ENCODE measurements around the gene BRMS1L.
A peak's percentile ranks its signal among the peaks of the same experiment; 100 is the strongest.

BRMS1L gene

GRCh38 chr14:35865611-35866324, 39.6 kb downstream of the BRMS1L start:
- no peak for DNase-seq (ENCODE audit: low read depth, low spot score)

- no peak for DNase-seq (ENCODE audit: low read depth, low spot score)
Observed at GRCh38 chr14:35866595-35867279, 40.6 kb downstream of the BRMS1L start.

- no peak for DNase-seq (ENCODE audit: low read depth, low spot score)
Observed at GRCh38 chr14:35867280-35867629, 41.1 kb downstream of the BRMS1L start.

GRCh38 chr14:35875296-35875695, 49.2 kb downstream of the BRMS1L start:
- DNase-seq (ENCODE audit: low read depth, low spot score): no peak

- DNase-seq (ENCODE audit: low read depth, low spot score): no peak
Observed at GRCh38 chr14:35877276-35877675, 51.1 kb downstream of the BRMS1L start.

- no peak for DNase-seq (ENCODE audit: low read depth, low spot score)
Observed at GRCh38 chr14:35878272-35879150, 52.4 kb downstream of the BRMS1L start.

- no peak for DNase-seq (ENCODE audit: low read depth, low spot score)
Observed at GRCh38 chr14:35879151-35879648, 53.1 kb downstream of the BRMS1L start.

GRCh38 chr14:35879654-35880249, 53.6 kb downstream of the BRMS1L start:
- DNase-seq (ENCODE audit: low read depth, low spot score): no peak

GRCh38 chr14:35881280-35881679, 55.1 kb downstream of the BRMS1L start:
- DNase-seq (ENCODE audit: low read depth, low spot score): no peak

- peak; percentile 7 for DNase-seq (ENCODE audit: low read depth, low spot score)
Observed at GRCh38 chr14:35883677-35884293, 57.6 kb downstream of the BRMS1L start.

- DNase-seq (ENCODE audit: low read depth, low spot score): no peak
Observed at GRCh38 chr14:35890308-35890707, 64.2 kb downstream of the BRMS1L start.

- no peak for DNase-seq (ENCODE audit: low read depth, low spot score)
Observed at GRCh38 chr14:35895256-35895655, 69.1 kb downstream of the BRMS1L start.

- peak; percentile 45 for DNase-seq (ENCODE audit: low read depth, low spot score)
Observed at GRCh38 chr14:35897616-35898111, 71.5 kb downstream of the BRMS1L start.

GRCh38 chr14:35898217-35898775, 72.2 kb downstream of the BRMS1L start:
- DNase-seq (ENCODE audit: low read depth, low spot score): peak; percentile 8

GRCh38 chr14:35900741-35901140, 74.6 kb downstream of the BRMS1L start:
- no peak for DNase-seq (ENCODE audit: low read depth, low spot score)

GRCh38 chr14:35909665-35910064, 83.5 kb downstream of the BRMS1L start:
- no peak for DNase-seq (ENCODE audit: low read depth, low spot score)

- DNase-seq (ENCODE audit: low read depth, low spot score): no peak
Observed at GRCh38 chr14:35910191-35910590, 84.1 kb downstream of the BRMS1L start.

- DNase-seq (ENCODE audit: low read depth, low spot score): no peak
Observed at GRCh38 chr14:35911097-35911496, 85.0 kb downstream of the BRMS1L start.

- DNase-seq (ENCODE audit: low read depth, low spot score): no peak
Observed at GRCh38 chr14:35915185-35915584, 89.0 kb downstream of the BRMS1L start.

GRCh38 chr14:35915775-35916174, 89.6 kb downstream of the BRMS1L start:
- DNase-seq (ENCODE audit: low read depth, low spot score): no peak

Data from ELF-1 (cell line).